IMR-90 (cell line): ENCODE measurements around the gene UBASH3B.

ENCODE experiments used
- CEBPB ChIP-seq: IDR thresholded peaks from 2 replicates; pipeline ENCODE4 v1.6.1; 2012; ENCODE audit warnings: low read depth, low read length, improper control_type of control experiment
- CHD1 ChIP-seq: IDR thresholded peaks from 2 replicates; pipeline ENCODE4 v1.6.1; 2012; ENCODE audit warnings: low read depth, low read length, improper control_type of control experiment
- MAFK ChIP-seq: IDR thresholded peaks from 2 replicates; pipeline ENCODE4 v1.6.1; 2012; ENCODE audit warnings: low read depth, low read length, improper control_type of control experiment
- POLR2A ChIP-seq: IDR thresholded peaks from 2 replicates; pipeline ENCODE4 v1.6.1; 2012; ENCODE audit warnings: mild to moderate bottlenecking, low read depth, low read length
- TF ChIP-seq, protein P1 (sequence below): conservative IDR thresholded peaks from 2 replicates; pipeline ENCODE4 v1.5.1; 2012; ENCODE audit warnings: mild to moderate bottlenecking, low read depth, low read length, improper control_type of control experiment

DNA sequence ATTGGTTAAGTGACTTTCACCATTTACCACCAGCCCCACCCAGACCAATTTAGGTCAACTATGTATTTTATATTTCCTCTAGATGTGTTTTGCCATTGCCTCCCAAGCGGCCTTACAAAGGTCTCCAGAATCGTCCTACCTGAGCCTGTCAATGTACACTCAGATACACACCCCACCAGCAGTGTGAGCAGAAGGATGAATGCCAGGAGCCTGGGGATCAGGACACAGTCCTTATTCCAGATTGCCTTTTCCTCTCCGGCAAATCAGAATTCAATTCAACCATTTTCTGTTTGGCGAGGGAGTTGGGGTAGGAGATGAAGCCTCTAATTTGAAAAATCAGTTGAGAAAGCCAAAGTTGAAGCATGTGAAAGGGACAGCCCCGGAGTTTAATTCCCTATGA lies 147.4 kb downstream of the UBASH3B start:
- TF ChIP-seq, protein P1, sequence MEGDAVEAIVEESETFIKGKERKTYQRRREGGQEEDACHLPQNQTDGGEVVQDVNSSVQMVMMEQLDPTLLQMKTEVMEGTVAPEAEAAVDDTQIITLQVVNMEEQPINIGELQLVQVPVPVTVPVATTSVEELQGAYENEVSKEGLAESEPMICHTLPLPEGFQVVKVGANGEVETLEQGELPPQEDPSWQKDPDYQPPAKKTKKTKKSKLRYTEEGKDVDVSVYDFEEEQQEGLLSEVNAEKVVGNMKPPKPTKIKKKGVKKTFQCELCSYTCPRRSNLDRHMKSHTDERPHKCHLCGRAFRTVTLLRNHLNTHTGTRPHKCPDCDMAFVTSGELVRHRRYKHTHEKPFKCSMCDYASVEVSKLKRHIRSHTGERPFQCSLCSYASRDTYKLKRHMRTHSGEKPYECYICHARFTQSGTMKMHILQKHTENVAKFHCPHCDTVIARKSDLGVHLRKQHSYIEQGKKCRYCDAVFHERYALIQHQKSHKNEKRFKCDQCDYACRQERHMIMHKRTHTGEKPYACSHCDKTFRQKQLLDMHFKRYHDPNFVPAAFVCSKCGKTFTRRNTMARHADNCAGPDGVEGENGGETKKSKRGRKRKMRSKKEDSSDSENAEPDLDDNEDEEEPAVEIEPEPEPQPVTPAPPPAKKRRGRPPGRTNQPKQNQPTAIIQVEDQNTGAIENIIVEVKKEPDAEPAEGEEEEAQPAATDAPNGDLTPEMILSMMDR: no peak
- no peak for TF ChIP-seq POLR2A
- TF ChIP-seq CHD1: no peak
- TF ChIP-seq MAFK: no peak
- no peak for TF ChIP-seq CEBPB
